Measurements from ENCODE around the gene TCTN2.

The TCTN2 gene

GRCh38 chr12:123747309-123747708 lies 76.4 kb downstream of the TCTN2 start:
- DNase-seq, result no peak

- no peak for DNase-seq
Measured at GRCh38 chr12:123748161-123748560, 77.2 kb downstream of the TCTN2 start.

- no peak for DNase-seq
Measured at GRCh38 chr12:123748661-123749060, 77.7 kb downstream of the TCTN2 start.

GRCh38 chr12:123749355-123749754 lies 78.4 kb downstream of the TCTN2 start:
- no peak for DNase-seq

- DNase-seq, result no peak
Measured at GRCh38 chr12:123750159-123750656, 79.3 kb downstream of the TCTN2 start.

- DNase-seq, result no peak
Measured at GRCh38 chr12:123752046-123752445, 81.1 kb downstream of the TCTN2 start.

GRCh38 chr12:123754041-123754772 lies 83.3 kb downstream of the TCTN2 start:
- no peak for DNase-seq

GRCh38 chr12:123757561-123757960 lies 86.6 kb downstream of the TCTN2 start:
- DNase-seq, result no peak

All from CD4-positive, alpha-beta T cell treated with Interleukin-21 for 1 hour (primary cell).